OCI-LY1 (cell line): ENCODE data around the gene MBOAT2.

ENCODE experiments used
- H2AFZ ChIP-seq: fragments of 200-600 bp; sonication (generic), shearing (Covaris generic); 2 replicates; pipeline ENCODE4 v1.6.0; 2014; ENCODE audit warnings: antibody characterized with exemption, mild to moderate bottlenecking, low read length
- H3F3A ChIP-seq: fragments of 200-600 bp; sonication (generic), shearing (Covaris generic); 2 replicates; pipeline ENCODE4 v1.6.0; 2014; ENCODE audit warnings: mild to moderate bottlenecking, antibody characterized with exemption, low read length, moderate library complexity; ENCODE audit not compliant: insufficient read depth
- H3K27ac ChIP-seq: fragments of 200-600 bp; sonication (generic); 2 replicates; pipeline ENCODE4 v1.5.1; 2014; ENCODE audit warnings: low read length, mixed run types, mild to moderate bottlenecking, low read depth; ENCODE audit not compliant: poor library complexity, severe bottlenecking
- H3K27me3 ChIP-seq: fragments of 200-600 bp; sonication (generic); 2 replicates; pipeline ENCODE4 v1.6.0; 2014; ENCODE audit warnings: antibody characterized with exemption, mild to moderate bottlenecking, low read length, moderate library complexity; ENCODE audit not compliant: insufficient read depth
- H3K36me3 ChIP-seq: fragments of 200-600 bp; sonication (generic); 2 replicates; pipeline ENCODE4 v1.6.1; 2014; ENCODE audit warnings: mild to moderate bottlenecking, antibody characterized with exemption, low read length, moderate library complexity, mixed read lengths; ENCODE audit not compliant: insufficient read depth
- H3K4me1 ChIP-seq: fragments of 200-600 bp; sonication (generic); 2 replicates; pipeline ENCODE4 v1.5.1; 2014; ENCODE audit warnings: mild to moderate bottlenecking, low read length, moderate library complexity; ENCODE audit not compliant: insufficient read depth, severe bottlenecking
- H3K4me2 ChIP-seq: fragments of 200-600 bp; sonication (generic), shearing (Covaris generic); 2 replicates; pipeline ENCODE4 v1.6.1; 2014; ENCODE audit warnings: low read length
- H3K4me3 ChIP-seq: fragments of 200-600 bp; sonication (generic); 2 replicates; pipeline ENCODE4 v1.5.1; 2014; ENCODE audit warnings: low read length, low read depth, mild to moderate bottlenecking, mixed read lengths; ENCODE audit not compliant: poor library complexity, severe bottlenecking
- H3K79me2 ChIP-seq: fragments of 200-600 bp; shearing (Covaris generic); 2 replicates; pipeline ENCODE4 v1.6.1; 2016; ENCODE audit warnings: mixed run types, low read length, mixed read lengths; ENCODE audit not compliant: insufficient read depth
- H3K9ac ChIP-seq: fragments of 200-600 bp; sonication (generic), shearing (Covaris generic); 2 replicates; pipeline ENCODE4 v1.6.1; 2014; ENCODE audit warnings: mild to moderate bottlenecking, low read length, mixed read lengths
- H3K9me2 ChIP-seq: fragments of 200-600 bp; sonication (generic), shearing (Covaris generic); 2 replicates; pipeline ENCODE4 v1.6.1; 2014; ENCODE audit warnings: low read depth, mild to moderate bottlenecking, low read length, mixed read lengths
- H3K9me3 ChIP-seq: fragments of 200-600 bp; shearing (Covaris generic); 2 replicates; pipeline ENCODE4 v1.6.1; 2014; ENCODE audit warnings: low read length, mixed read lengths
- H4K20me1 ChIP-seq: fragments of 200-600 bp; sonication (generic), shearing (Covaris generic); 2 replicates; pipeline ENCODE4 v1.6.0; 2016; ENCODE audit warnings: mild to moderate bottlenecking, low read length; ENCODE audit not compliant: insufficient read depth
- EZH2 ChIP-seq: fragments of 200-600 bp; sonication (generic), shearing (Covaris generic); IDR thresholded peaks from 2 replicates; pipeline ENCODE4 v1.8.0; 2017; ENCODE audit warnings: borderline replicate concordance, mixed run types, mild to moderate bottlenecking, antibody characterized with exemption, low read length, moderate library complexity, mixed read lengths
- TF ChIP-seq, protein P1 (sequence below): fragments of 200-600 bp; sonication (generic), shearing (Covaris generic); IDR thresholded peaks from 2 replicates; pipeline ENCODE4 v1.5.1; 2017; ENCODE audit warnings: mild to moderate bottlenecking, antibody characterized with exemption, low read length, moderate library complexity, mixed read lengths

Gene MBOAT2

DNA sequence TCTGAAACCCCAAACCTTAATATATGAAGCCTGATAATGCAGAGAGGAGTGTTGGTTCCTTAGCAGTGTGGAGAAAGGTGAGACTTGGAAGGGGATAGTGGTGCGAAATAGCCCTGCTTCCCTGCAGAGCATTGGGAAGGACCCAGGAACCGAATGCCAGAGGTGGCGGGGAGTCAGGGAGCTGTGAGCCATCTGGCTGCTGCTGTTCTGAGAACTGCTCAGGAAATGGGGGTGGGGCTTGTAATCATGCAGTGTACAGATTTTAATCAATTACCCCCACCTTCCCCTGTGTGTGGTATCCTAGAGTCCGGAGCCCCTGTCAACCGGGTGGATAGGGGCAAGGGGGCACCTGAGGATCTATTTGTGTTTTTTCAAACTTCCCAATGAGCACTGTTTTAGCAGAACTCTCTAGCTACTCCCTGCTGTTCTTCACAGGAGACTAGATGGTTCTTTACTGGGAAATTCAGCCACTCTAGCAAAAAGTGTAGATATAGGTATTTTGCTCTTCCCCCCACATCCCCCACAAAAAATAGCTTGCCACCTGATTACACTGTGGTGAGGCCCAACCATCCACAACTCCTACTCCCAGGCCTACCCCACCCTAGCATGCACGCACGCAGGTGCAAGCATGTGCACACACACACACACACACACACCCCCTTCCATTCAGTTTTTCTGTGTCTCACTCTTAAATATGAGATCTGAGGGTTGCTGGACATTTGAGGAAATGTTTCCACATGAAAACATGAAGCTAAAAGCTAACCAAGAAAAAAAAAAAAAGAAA is 30.1 kb upstream of the MBOAT2 start:
- H3K36me3 ChIP-seq, result no peaks in the 10 kb centered on the region
- peaks cover 3% of the 10 kb centered on the region for H3K27me3 ChIP-seq
- no peaks in the 10 kb centered on the region for H3F3A ChIP-seq
- H3K4me2 ChIP-seq, result no peak overlapping the region
- no peaks in the 10 kb centered on the region for H3K9me2 ChIP-seq
- no peaks in the 10 kb centered on the region for H3K4me1 ChIP-seq
- no peak overlapping the region for H2AFZ ChIP-seq
- no peaks in the 10 kb centered on the region for H3K79me2 ChIP-seq
- H3K9me3 ChIP-seq, result no peaks in the 10 kb centered on the region
- H3K27ac ChIP-seq, result no peak overlapping the region
- no peak overlapping the region for H3K9ac ChIP-seq
- H3K4me3 ChIP-seq, result no peak overlapping the region
- TF ChIP-seq, protein P1, sequence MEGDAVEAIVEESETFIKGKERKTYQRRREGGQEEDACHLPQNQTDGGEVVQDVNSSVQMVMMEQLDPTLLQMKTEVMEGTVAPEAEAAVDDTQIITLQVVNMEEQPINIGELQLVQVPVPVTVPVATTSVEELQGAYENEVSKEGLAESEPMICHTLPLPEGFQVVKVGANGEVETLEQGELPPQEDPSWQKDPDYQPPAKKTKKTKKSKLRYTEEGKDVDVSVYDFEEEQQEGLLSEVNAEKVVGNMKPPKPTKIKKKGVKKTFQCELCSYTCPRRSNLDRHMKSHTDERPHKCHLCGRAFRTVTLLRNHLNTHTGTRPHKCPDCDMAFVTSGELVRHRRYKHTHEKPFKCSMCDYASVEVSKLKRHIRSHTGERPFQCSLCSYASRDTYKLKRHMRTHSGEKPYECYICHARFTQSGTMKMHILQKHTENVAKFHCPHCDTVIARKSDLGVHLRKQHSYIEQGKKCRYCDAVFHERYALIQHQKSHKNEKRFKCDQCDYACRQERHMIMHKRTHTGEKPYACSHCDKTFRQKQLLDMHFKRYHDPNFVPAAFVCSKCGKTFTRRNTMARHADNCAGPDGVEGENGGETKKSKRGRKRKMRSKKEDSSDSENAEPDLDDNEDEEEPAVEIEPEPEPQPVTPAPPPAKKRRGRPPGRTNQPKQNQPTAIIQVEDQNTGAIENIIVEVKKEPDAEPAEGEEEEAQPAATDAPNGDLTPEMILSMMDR, result no peak
- TF ChIP-seq EZH2, result no peak
- no peaks in the 10 kb centered on the region for H4K20me1 ChIP-seq

DNA sequence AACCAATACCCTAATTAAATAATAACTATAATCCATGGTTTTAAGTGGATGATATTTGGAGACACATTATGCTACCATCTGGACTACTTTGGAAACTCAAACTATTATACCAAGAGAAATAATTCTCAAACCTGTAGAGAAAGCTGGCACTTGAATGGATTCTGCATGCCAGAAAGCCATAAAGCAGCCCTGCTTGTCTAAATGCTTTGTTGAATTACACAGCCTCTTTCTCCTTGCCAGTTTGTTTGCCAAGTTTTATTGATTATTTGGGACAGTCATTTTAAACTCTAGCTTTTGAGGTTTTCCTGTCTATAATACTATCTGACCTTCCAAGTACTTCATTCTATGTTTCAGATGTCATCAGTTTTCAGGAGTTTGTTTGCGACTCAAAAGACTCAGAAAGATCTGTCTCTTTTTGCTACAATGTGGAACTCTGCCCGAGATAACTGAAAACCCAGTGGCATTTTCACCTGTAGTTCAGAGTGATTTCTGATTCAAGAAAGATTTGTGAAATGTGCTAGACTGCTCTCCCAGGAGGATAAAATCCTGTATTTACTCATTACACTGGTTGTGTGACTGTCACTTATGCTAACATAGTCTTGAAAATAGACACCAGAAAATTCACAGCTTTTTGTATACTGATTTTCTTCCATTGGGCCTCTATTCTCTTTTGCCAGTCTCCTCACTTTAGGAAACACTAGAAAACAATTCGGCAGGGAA is 29.2 kb upstream of the MBOAT2 start:
- Histone ChIP-seq H3K9me3 (no peaks in the 10 kb centered on the region), H3K36me3 (no peaks in the 10 kb centered on the region), H3K9me2 (no peaks in the 10 kb centered on the region), H3K27me3 (peaks cover 3% of the 10 kb centered on the region), H3K27ac (no peak overlapping the region), H3K79me2 (no peaks in the 10 kb centered on the region), H2AFZ (no peak overlapping the region), H4K20me1 (no peaks in the 10 kb centered on the region), H3K4me3 (no peak overlapping the region), H3F3A (no peaks in the 10 kb centered on the region), H3K4me1 (no peaks in the 10 kb centered on the region), H3K4me2 (no peak overlapping the region), H3K9ac (no peak overlapping the region)
- TF ChIP-seq, protein P1, result no peak
- no peak for TF ChIP-seq EZH2

DNA sequence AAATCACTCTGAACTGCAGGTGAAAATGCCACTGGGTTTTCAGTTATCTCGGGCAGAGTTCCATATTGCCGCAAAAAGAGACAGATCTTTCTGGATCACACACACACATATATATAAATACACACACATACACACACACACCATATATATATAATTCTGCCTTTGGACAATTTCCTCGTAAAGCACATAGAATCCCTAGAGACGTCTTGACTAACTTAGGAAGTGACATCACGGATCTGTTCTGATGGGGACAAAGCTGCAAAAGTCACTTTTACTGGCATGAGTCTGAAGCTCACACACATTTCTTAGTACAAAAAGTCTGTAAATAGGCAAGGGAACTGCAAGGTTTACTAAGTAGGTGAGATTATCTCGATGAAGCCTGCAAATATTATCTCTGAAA is 28.6 kb upstream of the MBOAT2 start:
- Histone ChIP-seq H3F3A (no peaks in the 10 kb centered on the region), H3K79me2 (no peaks in the 10 kb centered on the region), H3K4me1 (no peaks in the 10 kb centered on the region), H2AFZ (no peak overlapping the region), H3K27me3 (peaks cover 3% of the 10 kb centered on the region), H3K27ac (no peak overlapping the region), H3K9me3 (no peaks in the 10 kb centered on the region), H3K4me2 (no peak overlapping the region), H3K9me2 (no peaks in the 10 kb centered on the region), H4K20me1 (no peaks in the 10 kb centered on the region), H3K36me3 (no peaks in the 10 kb centered on the region), H3K9ac (no peak overlapping the region), H3K4me3 (no peak overlapping the region)
- no peak for TF ChIP-seq EZH2
- TF ChIP-seq, protein P1, result no peak
